GM12878 (cell line): ENCODE measurements around the gene TCF7. TPM values are rescaled to one million over a fixed set of nuclear protein-coding genes. Genes with fewer than 3 reads are reported as not detected.

Source experiments
- ASH2L ChIP-seq: fragments of 300-600, 200-600 bp; sonication (generic); IDR thresholded peaks from 2 replicates; pipeline ENCODE4 v1.6.1; 2017; ENCODE audit warnings: low read depth, mild to moderate bottlenecking, borderline replicate concordance
- CHD2 ChIP-seq: IDR thresholded peaks from 2 replicates; pipeline ENCODE4 v1.6.1; 2011; ENCODE audit warnings: low read depth, low read length, improper control_type of control experiment, borderline replicate concordance
- CREM ChIP-seq: IDR thresholded peaks from 2 replicates; pipeline ENCODE4 v1.6.1; 2014; ENCODE audit warnings: antibody characterized with exemption, low read depth
- DPF2 ChIP-seq: fragments of 450-650 bp; IDR thresholded peaks from 2 replicates; pipeline ENCODE4 v1.6.1; 2017; ENCODE audit warnings: mild to moderate bottlenecking
- E2F4 ChIP-seq: IDR thresholded peaks from 2 replicates; pipeline ENCODE4 v1.6.1; 2012; ENCODE audit warnings: low read depth, low read length, improper control_type of control experiment
- EED ChIP-seq: sonication (generic); IDR thresholded peaks from 2 replicates; pipeline ENCODE4 v1.6.1; 2016; ENCODE audit warnings: antibody characterized with exemption, low read depth
- ELK1 ChIP-seq: IDR thresholded peaks from 2 replicates; pipeline ENCODE4 v1.6.1; 2012; ENCODE audit warnings: low read depth, low read length, improper control_type of control experiment
- HDAC6 ChIP-seq: fragments of 200-600 bp; sonication (generic); IDR thresholded peaks from one replicate; pipeline ENCODE4 v1.8.0; 2017; ENCODE audit warnings: antibody characterized with exemption; ENCODE audit not compliant: unreplicated experiment
- IRF4 ChIP-seq: IDR thresholded peaks from 2 replicates; pipeline ENCODE4 v1.6.1; 2011; ENCODE audit warnings: low read depth, low read length
- MEF2B ChIP-seq: fragments of 450-650 bp; IDR thresholded peaks from 2 replicates; pipeline ENCODE4 v1.6.1; 2018; ENCODE audit warnings: mild to moderate bottlenecking, moderate library complexity; ENCODE audit not compliant: partially characterized antibody, poor library complexity, severe bottlenecking
- MTA2 ChIP-seq: fragments of 450-650 bp; IDR thresholded peaks from 2 replicates; pipeline ENCODE4 v1.6.1; 2016; ENCODE audit warnings: low read depth, mild to moderate bottlenecking, moderate library complexity
- NR2C1 ChIP-seq: fragments of 450-650 bp; IDR thresholded peaks from 2 replicates; pipeline ENCODE4 v1.6.1; 2017; ENCODE audit warnings: antibody characterized with exemption, mild to moderate bottlenecking, moderate library complexity
- PAX5 ChIP-seq: IDR thresholded peaks from 2 replicates; pipeline ENCODE4 v1.6.1; 2011; ENCODE audit warnings: low read depth, low read length, borderline replicate concordance
- PKNOX1 ChIP-seq: fragments of 450-650 bp; IDR thresholded peaks from 2 replicates; pipeline ENCODE4 v1.6.1; 2016; ENCODE audit warnings: mild to moderate bottlenecking
- POLR2A ChIP-seq: IDR thresholded peaks from 2 replicates; pipeline ENCODE4 v1.6.1; 2011; ENCODE audit warnings: low read depth, mild to moderate bottlenecking, low read length
- POLR2AphosphoS2 ChIP-seq: IDR thresholded peaks from 2 replicates; pipeline ENCODE4 v1.6.1; 2011; ENCODE audit warnings: low read depth, mild to moderate bottlenecking, low read length, improper control_type of control experiment, moderate library complexity
- RUNX3 ChIP-seq: IDR thresholded peaks from 2 replicates; pipeline ENCODE4 v1.6.1; 2012; ENCODE audit warnings: low read length, inconsistent platforms
- SKIL ChIP-seq: fragments of 450-650 bp; IDR thresholded peaks from 2 replicates; pipeline ENCODE4 v1.6.1; 2017; ENCODE audit warnings: mild to moderate bottlenecking, low read depth, inconsistent platforms; ENCODE audit not compliant: poor library complexity, severe bottlenecking
- SMARCA5 ChIP-seq: fragments of 450-650 bp; IDR thresholded peaks from 2 replicates; pipeline ENCODE4 v1.6.1; 2017; ENCODE audit warnings: mild to moderate bottlenecking
- SMC3 ChIP-seq: IDR thresholded peaks from 2 replicates; pipeline ENCODE4 v1.6.1; 2011; ENCODE audit warnings: low read length, improper control_type of control experiment, borderline replicate concordance
- SRF ChIP-seq, 2 experiments: IDR thresholded peaks; 2 replicates each; pipeline ENCODE4 v1.6.1; 2011; ENCODE audit warnings: low read depth in 2 of 2, low read length in 2 of 2, mild to moderate bottlenecking in 1 of 2, moderate library complexity in 1 of 2
- TBL1XR1 ChIP-seq: IDR thresholded peaks from 2 replicates; pipeline ENCODE4 v1.6.1; 2012; ENCODE audit warnings: low read depth, low read length, improper control_type of control experiment
- TCF12 ChIP-seq: IDR thresholded peaks from 2 replicates; pipeline ENCODE4 v1.6.1; 2011; ENCODE audit warnings: low read depth, mild to moderate bottlenecking, low read length
- YY1 ChIP-seq: IDR thresholded peaks from 2 replicates; pipeline ENCODE4 v1.6.1; 2011; ENCODE audit warnings: low read depth, mild to moderate bottlenecking, low read length
- ZBED1 ChIP-seq: IDR thresholded peaks from 2 replicates; pipeline ENCODE4 v1.6.1; 2016; ENCODE audit warnings: borderline replicate concordance
- ZNF622 ChIP-seq: fragments of 450-650 bp; IDR thresholded peaks from 2 replicates; pipeline ENCODE4 v1.6.1; 2017; ENCODE audit warnings: mild to moderate bottlenecking, inconsistent platforms
- ZZZ3 ChIP-seq: IDR thresholded peaks from 2 replicates; pipeline ENCODE4 v1.6.1; 2011; ENCODE audit warnings: low read depth; ENCODE audit not compliant: control insufficient read depth, insufficient read length
- polyA plus RNA-seq, 11 experiments: library from polyadenylated mRNA; depleted of rRNA in 4 of 11; unstranded in 6 of 11; stranded (reverse) in 5 of 11; fragments of >200 nt; fragmentation: Nextera tagmentation in 4 of 11; fragmentation: Illumina TruSeq in 1 of 11; extraction: Ambion mirVana in 4 of 11; extraction: Trizol in 1 of 11; gene quantifications; 1 replicate in 1 of 11; 2 replicates in 10 of 11; pipeline versions ENCODE4 v1.2.1 to v1.2.3, GENCODE V29; 2011 to 2016; ENCODE audit warnings: inconsistent platforms in 2 of 11, missing spikeins in 2 of 11, low read depth in 1 of 11
- total RNA-seq, 4 experiments: library from RNA; depleted of rRNA in 3 of 4; stranded (reverse); fragments of >200 nt in 3 of 4; fragmentation: Illumina TruSeq in 1 of 4; extraction: Trizol in 1 of 4; gene quantifications; 2 replicates each; pipeline versions ENCODE4 v1.2.1 to v1.2.3, GENCODE V29; 2013 to 2021

TCF7 gene
- total and polyA plus RNA-seq, 10 of the 15 experiments (the other 5 are each of a cell fraction or from before 2014, with no cell fraction given) = 10.0 to 60.2 (median 23.6) TPM

GRCh38 chr5:134176511-134177368 is 62.3 kb downstream of the TCF7 start, which contains the start of gene SKP1 (continued):
- TF ChIP-seq TBL1XR1 = peak; percentile 29; the same call in 1 of the 2 replicates
- TF ChIP-seq ZNF622 = no peak
- peak; percentile 85; the same call in 1 of the 2 replicates for TF ChIP-seq TCF12
- peak; percentile 57 for TF ChIP-seq PAX5
- 0 out of 2 replicates have a peak, but pooled peaks have one; percentile 10 for TF ChIP-seq MTA2
- peak; percentile 100 for TF ChIP-seq POLR2A
- no peak for TF ChIP-seq SMC3
- TF ChIP-seq E2F4 = no peak
- peak; percentile 71 for TF ChIP-seq RUNX3
- no peak for TF ChIP-seq CHD2
- no peak for TF ChIP-seq SRF (IDR thresholded peaks at IDR 0.05; ENCODE audit: low read depth in 2 of 2, low read length in 2 of 2)
- peak; percentile 26 for TF ChIP-seq MEF2B
- peak; percentile 39; the same call in 1 of the 2 replicates for TF ChIP-seq NR2C1
- TF ChIP-seq CREM = peak; percentile 70
- TF ChIP-seq POLR2AphosphoS2 = peak; percentile 98
- no peak for TF ChIP-seq ZZZ3
- TF ChIP-seq HDAC6 = peak; percentile 94
- TF ChIP-seq DPF2 = peak; percentile 70; the same call in 1 of the 2 replicates
- no peak for TF ChIP-seq PKNOX1
- 0 out of 2 replicates have a peak, but pooled peaks have one; percentile 20 for TF ChIP-seq ZBED1
- no peak for TF ChIP-seq EED
- TF ChIP-seq YY1 = peak; percentile 84; the same call in 1 of the 2 replicates
- TF ChIP-seq SKIL = no peak
- no peak for TF ChIP-seq SMARCA5
- TF ChIP-seq IRF4 = no peak
- peak; percentile 87; the same call in 1 of the 2 replicates for TF ChIP-seq ASH2L
- TF ChIP-seq ELK1 = no peak
